ENCODE data around the gene CARHSP1.
"Not testable (repeated sequence)": the region's sequence is repeated elsewhere in the genome, so short reads cannot be mapped to it uniquely, and the experiment has no call there.

CARHSP1 gene

GRCh38 chr16:8892101-8892575 lies 23.3 kb upstream of the CARHSP1 start:
- DNase-seq: no peak

GRCh38 chr16:8890549-8890921 lies 21.7 kb upstream of the CARHSP1 start:
- no peak for DNase-seq

- no peak for DNase-seq
These were observed 21.2 kb upstream of the CARHSP1 start for GRCh38 chr16:8889893-8890548.

- DNase-seq: no peak
These were observed 20.4 kb upstream of the CARHSP1 start for GRCh38 chr16:8888951-8889892.

- no peak for DNase-seq
These were observed 19.2 kb upstream of the CARHSP1 start for GRCh38 chr16:8887952-8888560.

GRCh38 chr16:8887431-8887765 lies 18.6 kb upstream of the CARHSP1 start:
- DNase-seq: no peak

- no peak for DNase-seq
These were observed 18.0 kb upstream of the CARHSP1 start for GRCh38 chr16:8886593-8887430.

- no peak for DNase-seq
These were observed 17.1 kb upstream of the CARHSP1 start for GRCh38 chr16:8885674-8886592.

GRCh38 chr16:8882725-8883377 lies 14.0 kb upstream of the CARHSP1 start:
- DNase-seq: no peak

GRCh38 chr16:8882041-8882617 lies 13.3 kb upstream of the CARHSP1 start, which contains the start of gene LITAFD:
TSS of gene LITAFD (plus strand) at chr16:8882351. CDS start at chr16:8884356, 2,005 bp downstream.
- DNase-seq: no peak

GRCh38 chr16:8880839-8881510 lies 12.2 kb upstream of the CARHSP1 start:
- DNase-seq: no peak

GRCh38 chr16:8878523-8878911 lies 9.7 kb upstream of the CARHSP1 start:
- DNase-seq: no peak

GRCh38 chr16:8877894-8878522 lies 9.2 kb upstream of the CARHSP1 start:
- no peak for DNase-seq

- DNase-seq: not testable (repeated sequence)
These were observed 6.5 kb upstream of the CARHSP1 start for GRCh38 chr16:8875317-8875716.

GRCh38 chr16:8874388-8874787 lies 5.6 kb upstream of the CARHSP1 start:
- DNase-seq: no peak

- not testable (repeated sequence) for DNase-seq
These were observed 5.0 kb upstream of the CARHSP1 start for GRCh38 chr16:8873866-8874195.

GRCh38 chr16:8872967-8873865 lies 4.4 kb upstream of the CARHSP1 start:
- no peak for DNase-seq

- no peak for DNase-seq
These were observed 3.3 kb upstream of the CARHSP1 start for GRCh38 chr16:8872071-8872470.

GRCh38 chr16:8869988-8870241 lies 1.1 kb upstream of the CARHSP1 start:
- DNase-seq: not testable (repeated sequence)
